Skeletal muscle tissue (tissue), 4 donors: ENCODE measurements around the gene KIFC1. TPM values are rescaled to one million over a fixed set of nuclear protein-coding genes. Genes with fewer than 3 reads are reported as not detected.
"Not testable (repeated sequence)": the region's sequence is repeated elsewhere in the genome, so short reads cannot be mapped to it uniquely, and the experiment has no call there.

Experiments
- H3K27ac ChIP-seq: one replicate; pipeline ENCODE4 v1.7.0; 2013; ENCODE audit warnings: mild to moderate bottlenecking, low read depth, low read length, inconsistent platforms
- H3K27me3 ChIP-seq, 3 donors: one replicate each; pipeline ENCODE4 v1.7.0; 2013; ENCODE audit warnings: low read length in 3 of 3; ENCODE audit not compliant: control insufficient read depth in 3 of 3, insufficient read depth in 3 of 3
- H3K36me3 ChIP-seq, 3 donors: one replicate each; pipeline ENCODE4 v1.7.0; 2013; ENCODE audit warnings: low read length in 3 of 3; ENCODE audit not compliant: control insufficient read depth in 3 of 3, insufficient read depth in 3 of 3
- H3K4me1 ChIP-seq, 3 donors: one replicate each; pipeline ENCODE4 v1.7.0; 2013; ENCODE audit warnings: low read length in 3 of 3, mild to moderate bottlenecking in 3 of 3; ENCODE audit not compliant: control insufficient read depth in 3 of 3, insufficient read depth in 3 of 3
- H3K4me3 ChIP-seq, 3 donors: one replicate each; pipeline ENCODE4 v1.7.0; 2013; ENCODE audit warnings: low read length in 3 of 3
- H3K9ac ChIP-seq, 3 donors: one replicate each; pipeline ENCODE4 v1.7.0; 2013; ENCODE audit warnings: low read length in 3 of 3, mild to moderate bottlenecking in 3 of 3, moderate library complexity in 2 of 3, low read depth in 1 of 3
- H3K9me3 ChIP-seq, 3 donors: one replicate each; pipeline ENCODE4 v1.7.0; 2013; ENCODE audit warnings: low read length in 3 of 3; ENCODE audit not compliant: control insufficient read depth in 3 of 3
- total RNA-seq: library from RNA; depleted of rRNA; stranded (reverse); fragments of >200 nt; gene quantifications from one replicate; pipeline ENCODE4 v1.2.3, GENCODE V29; 2014
- donor health status: Osteomylitis.

KIFC1 gene
- total RNA-seq, 1 donor from 2014 or later: 12.0 TPM

- Histone ChIP-seq H3K36me3 (no peaks in the 10 kb centered on the region), H3K4me3 (peak overlapping the region; percentile 68 to 83 (median 77)), H3K4me1 (peaks cover 11 to 17% (median 11%) of the 10 kb centered on the region in 3 donors), H3K9me3 (no peaks in the 10 kb centered on the region), H3K27ac (no peak overlapping the region), H3K9ac (peak overlapping the region; percentile 62 to 75 (median 63)), H3K27me3 (no peaks in the 10 kb centered on the region)
Observed at GRCh38 chr6:33391922-33392594, 435 bp downstream of the KIFC1 start.

- peak overlapping the region in 1 of 3 donors; percentile 83 for H3K4me3 ChIP-seq
- H3K4me1 ChIP-seq: peaks cover 11 to 17% (median 11%) of the 10 kb centered on the region in 3 donors
- H3K27ac ChIP-seq: no peak overlapping the region
- H3K9ac ChIP-seq: no peak overlapping the region
- H3K36me3 ChIP-seq: no peaks in the 10 kb centered on the region
- no peaks in the 10 kb centered on the region for H3K9me3 ChIP-seq
- no peaks in the 10 kb centered on the region for H3K27me3 ChIP-seq
Observed at GRCh38 chr6:33392595-33392948, 949 bp downstream of the KIFC1 start.

- H3K4me1 ChIP-seq: peaks cover 11 to 17% (median 11%) of the 10 kb centered on the region in 3 donors
- H3K9me3 ChIP-seq: no peaks in the 10 kb centered on the region
- H3K36me3 ChIP-seq: no peaks in the 10 kb centered on the region
- no peak overlapping the region for H3K9ac ChIP-seq
- no peak overlapping the region for H3K4me3 ChIP-seq
- H3K27me3 ChIP-seq: no peaks in the 10 kb centered on the region
- H3K27ac ChIP-seq: no peak overlapping the region
Observed at GRCh38 chr6:33392979-33393378, 1.4 kb downstream of the KIFC1 start.

GRCh38 chr6:33397541-33397940, 5.9 kb downstream of the KIFC1 start:
- Histone ChIP-seq H3K27ac (no peak overlapping the region), H3K9ac (no peak overlapping the region), H3K36me3 (no peaks in the 10 kb centered on the region), H3K9me3 (no peaks in the 10 kb centered on the region), H3K4me1 (peaks cover 0 to under 1% (median 0%) of the 10 kb centered on the region in 3 donors), H3K4me3 (no peak overlapping the region), H3K27me3 (no peaks in the 10 kb centered on the region)

GRCh38 chr6:33398601-33399000, 7.0 kb downstream of the KIFC1 start:
- not testable (repeated sequence) for H3K9me3 ChIP-seq, H3K4me1 ChIP-seq, H3K27me3 ChIP-seq, H3K36me3 ChIP-seq, H3K9ac ChIP-seq, H3K27ac ChIP-seq, H3K4me3 ChIP-seq

GRCh38 chr6:33399881-33400280, 8.3 kb downstream of the KIFC1 start:
- H3K9me3 ChIP-seq, H3K4me1 ChIP-seq, H3K36me3 ChIP-seq: not testable (repeated sequence)

GRCh38 chr6:33404884-33405283, 13.3 kb downstream of the KIFC1 start:
- Histone ChIP-seq H3K36me3 (no peaks in the 10 kb centered on the region), H3K27me3 (no peaks in the 10 kb centered on the region), H3K4me3 (no peak overlapping the region), H3K4me1 (peaks cover 3 to 6% (median 5%) of the 10 kb centered on the region in 3 donors), H3K27ac (no peak overlapping the region), H3K9ac (no peak overlapping the region), H3K9me3 (no peaks in the 10 kb centered on the region)

More at GRCh38 chr6:33399881-33400280, 8.3 kb downstream of the KIFC1 start:
- H3K27me3 ChIP-seq, H3K9ac ChIP-seq, H3K27ac ChIP-seq, H3K4me3 ChIP-seq: not testable (repeated sequence)

DNA sequence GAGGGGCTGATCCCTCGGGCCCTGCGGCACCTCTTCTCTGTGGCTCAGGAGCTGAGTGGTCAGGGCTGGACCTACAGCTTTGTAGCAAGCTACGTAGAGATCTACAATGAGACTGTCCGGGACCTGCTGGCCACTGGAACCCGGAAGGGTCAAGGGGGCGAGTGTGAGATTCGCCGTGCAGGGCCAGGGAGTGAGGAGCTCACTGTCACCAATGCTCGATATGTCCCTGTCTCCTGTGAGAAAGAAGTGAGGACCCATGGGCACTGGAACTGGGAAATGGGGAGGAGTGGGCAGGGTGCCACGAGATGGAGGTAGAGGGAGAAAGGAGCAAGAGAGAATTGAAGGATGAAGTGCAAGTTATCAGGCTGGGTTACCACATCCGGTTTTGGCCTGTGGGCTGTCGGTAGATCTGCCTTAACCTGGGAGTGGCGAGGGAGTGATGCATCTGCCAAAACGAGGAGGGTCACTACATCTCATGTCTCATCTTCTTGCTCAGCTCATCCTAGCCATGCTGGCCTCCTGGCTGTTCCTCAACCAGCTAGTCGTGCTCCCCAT, 13.8 kb downstream of the KIFC1 start:
- peaks cover 3 to 7% (median 6%) of the 10 kb centered on the region in 3 donors for H3K4me1 ChIP-seq
- no peaks in the 10 kb centered on the region for H3K27me3 ChIP-seq
- H3K9me3 ChIP-seq: no peaks in the 10 kb centered on the region
- no peak overlapping the region for H3K4me3 ChIP-seq
- no peaks in the 10 kb centered on the region for H3K36me3 ChIP-seq
- no peak overlapping the region for H3K9ac ChIP-seq
- no peak overlapping the region for H3K27ac ChIP-seq

DNA sequence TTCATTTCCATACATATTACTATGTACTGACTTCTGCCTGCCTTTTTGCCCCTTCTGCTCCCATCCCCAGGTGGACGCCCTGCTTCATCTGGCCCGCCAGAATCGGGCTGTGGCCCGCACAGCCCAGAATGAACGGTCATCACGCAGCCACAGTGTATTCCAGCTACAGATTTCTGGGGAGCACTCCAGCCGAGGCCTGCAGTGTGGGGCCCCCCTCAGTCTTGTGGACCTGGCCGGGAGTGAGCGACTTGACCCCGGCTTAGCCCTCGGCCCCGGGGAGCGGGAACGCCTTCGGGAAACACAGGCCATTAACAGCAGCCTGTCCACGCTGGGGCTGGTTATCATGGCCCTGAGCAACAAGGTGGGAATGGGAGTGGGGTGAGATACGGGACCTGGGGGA, 14.5 kb downstream of the KIFC1 start:
- Histone ChIP-seq H3K36me3 (no peaks in the 10 kb centered on the region), H3K27me3 (no peaks in the 10 kb centered on the region), H3K27ac (no peak overlapping the region), H3K9ac (no peak overlapping the region), H3K4me3 (no peak overlapping the region), H3K4me1 (peaks cover 3 to 7% (median 6%) of the 10 kb centered on the region in 3 donors), H3K9me3 (no peaks in the 10 kb centered on the region)

DNA sequence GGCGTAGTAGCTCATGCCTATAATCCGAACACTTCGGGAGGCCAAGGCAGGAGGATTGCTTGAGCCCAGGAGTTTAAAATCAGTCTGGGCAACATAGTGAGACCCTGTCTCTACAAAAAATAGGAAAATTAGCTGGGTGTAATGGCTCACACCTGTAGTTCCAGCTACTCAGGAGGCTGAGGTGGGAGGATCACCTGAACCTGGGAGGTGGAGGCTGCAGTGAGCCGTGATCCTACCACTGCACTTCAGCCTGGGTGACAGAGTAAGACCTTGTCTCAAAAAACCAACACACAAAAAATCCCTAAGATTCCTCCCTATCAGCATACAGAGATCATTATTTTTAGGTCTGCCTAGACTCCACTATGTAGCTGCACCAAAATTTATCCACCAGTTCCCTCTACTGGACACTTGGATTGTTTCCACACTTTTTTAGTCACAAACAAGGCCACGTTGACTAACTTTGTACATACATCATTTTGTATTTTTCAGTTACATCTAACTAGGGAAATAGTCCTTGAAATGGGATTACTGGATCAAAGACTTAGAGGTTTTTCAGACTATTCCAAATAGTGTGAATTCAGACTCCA, 15.6 kb downstream of the KIFC1 start:
- peaks cover 11 to 17% (median 14%) of the 10 kb centered on the region in 3 donors for H3K4me1 ChIP-seq
- H3K27ac ChIP-seq: no peak overlapping the region
- no peaks in the 10 kb centered on the region for H3K9me3 ChIP-seq
- no peak overlapping the region for H3K4me3 ChIP-seq
- H3K9ac ChIP-seq: no peak overlapping the region
- H3K27me3 ChIP-seq: no peaks in the 10 kb centered on the region
- H3K36me3 ChIP-seq: peaks cover 0 to 2% (median under 1%) of the 10 kb centered on the region in 3 donors
